Right lung (tissue), 5 donors: ENCODE data around the gene SLC8B1. TPM values are rescaled to one million over a fixed set of nuclear protein-coding genes. Genes with fewer than 3 reads are reported as not detected.

Experiments
- DNase-seq, 2 donors: peaks; one replicate each; pipeline ENCODE4 v3.0.0-alpha.2; 2013
- polyA plus RNA-seq, 5 donors: library from polyadenylated mRNA; unstranded; fragments of 120-200 nt; gene quantifications; one replicate each; pipeline versions ENCODE4 v1.2.1 to v1.2.3, GENCODE V29; 2013; ENCODE audit warnings: inconsistent platforms in 1 of 5, low replicate concordance in 1 of 5; ENCODE audit not compliant: insufficient read length in 5 of 5, insufficient read depth in 1 of 5

The SLC8B1 gene
- polyA plus RNA-seq, 5 donors: 10.5 to 16.8 (median 14.5) TPM

DNA sequence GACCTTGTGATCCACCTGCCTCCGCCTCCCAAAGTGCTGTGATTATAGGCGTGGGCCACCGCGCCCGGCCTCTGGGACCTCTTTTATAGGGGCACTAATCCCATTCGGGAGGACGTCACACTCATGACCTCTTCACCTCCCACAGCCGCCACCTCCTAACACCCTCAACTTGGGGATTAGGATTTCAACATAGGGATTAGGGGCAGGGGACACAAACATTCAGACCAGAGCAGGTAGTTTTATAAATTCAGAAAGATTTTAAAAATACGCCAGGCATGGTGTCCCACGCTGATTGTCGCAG, 64.2 kb downstream of the SLC8B1 start:
- DNase-seq: no peak

GRCh38 chr12:113269257-113269943, 65.5 kb downstream of the SLC8B1 start:
- DNase-seq: no peak

- no peak for DNase-seq
Measured at GRCh38 chr12:113268621-113269020, 66.3 kb downstream of the SLC8B1 start.

- DNase-seq: no peak
Measured at GRCh38 chr12:113268136-113268535, 66.8 kb downstream of the SLC8B1 start.

DNA sequence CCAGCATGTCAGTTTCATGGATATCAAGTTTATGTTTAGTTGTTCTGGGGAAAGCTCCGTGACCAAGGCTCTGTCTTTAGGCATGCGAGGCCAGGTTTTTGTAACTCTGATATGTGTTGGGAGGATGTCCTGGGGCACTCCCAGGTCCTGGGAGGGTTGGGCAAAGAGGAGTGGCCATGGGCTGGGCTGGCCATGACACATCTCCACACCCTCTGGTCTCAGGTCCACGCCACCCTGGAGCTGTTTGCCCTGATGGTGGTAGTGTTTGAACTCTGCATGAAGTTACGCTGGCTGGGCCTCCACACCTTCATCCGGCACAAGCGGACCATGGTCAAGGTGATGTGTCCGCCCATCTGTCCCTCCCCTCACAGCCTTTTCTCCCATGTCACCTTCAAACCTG, 67.3 kb downstream of the SLC8B1 start:
- no peak for DNase-seq

- no peak for DNase-seq
Measured at GRCh38 chr12:113266106-113266895, 68.6 kb downstream of the SLC8B1 start.

GRCh38 chr12:113263431-113263963, 71.4 kb downstream of the SLC8B1 start:
- no peak for DNase-seq

- no peak for DNase-seq
Measured at GRCh38 chr12:113262710-113263109, 72.2 kb downstream of the SLC8B1 start.

DNA sequence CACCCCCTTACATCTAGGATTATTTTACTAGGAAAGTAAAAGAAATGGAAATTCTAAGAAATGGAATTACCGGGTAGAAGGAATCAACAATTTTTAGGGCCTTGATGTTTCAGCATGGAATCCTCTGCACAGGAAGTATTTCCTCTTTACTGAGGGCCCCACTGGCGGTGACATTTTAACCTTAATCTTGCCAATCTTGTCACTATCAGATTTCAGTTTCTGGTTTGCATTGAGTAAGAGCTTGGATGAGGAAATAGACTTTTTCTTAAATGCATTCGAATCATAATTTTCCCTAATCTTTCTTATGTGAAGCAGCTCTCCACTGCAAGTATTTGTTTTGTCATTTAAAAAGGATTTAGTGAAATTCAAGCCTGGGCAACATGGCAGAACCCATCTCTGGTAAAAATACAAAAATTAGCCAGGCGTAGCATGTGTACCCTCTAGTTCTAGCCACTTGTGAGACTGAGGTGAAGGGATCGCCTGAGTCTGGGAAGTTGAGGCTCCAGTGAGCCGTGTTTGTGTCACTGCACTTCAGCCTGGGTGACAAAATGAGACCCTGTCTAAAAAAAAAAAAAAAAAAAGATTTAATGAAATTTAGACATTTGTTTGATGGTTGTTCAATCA, 73.0 kb downstream of the SLC8B1 start:
- DNase-seq: no peak

DNA sequence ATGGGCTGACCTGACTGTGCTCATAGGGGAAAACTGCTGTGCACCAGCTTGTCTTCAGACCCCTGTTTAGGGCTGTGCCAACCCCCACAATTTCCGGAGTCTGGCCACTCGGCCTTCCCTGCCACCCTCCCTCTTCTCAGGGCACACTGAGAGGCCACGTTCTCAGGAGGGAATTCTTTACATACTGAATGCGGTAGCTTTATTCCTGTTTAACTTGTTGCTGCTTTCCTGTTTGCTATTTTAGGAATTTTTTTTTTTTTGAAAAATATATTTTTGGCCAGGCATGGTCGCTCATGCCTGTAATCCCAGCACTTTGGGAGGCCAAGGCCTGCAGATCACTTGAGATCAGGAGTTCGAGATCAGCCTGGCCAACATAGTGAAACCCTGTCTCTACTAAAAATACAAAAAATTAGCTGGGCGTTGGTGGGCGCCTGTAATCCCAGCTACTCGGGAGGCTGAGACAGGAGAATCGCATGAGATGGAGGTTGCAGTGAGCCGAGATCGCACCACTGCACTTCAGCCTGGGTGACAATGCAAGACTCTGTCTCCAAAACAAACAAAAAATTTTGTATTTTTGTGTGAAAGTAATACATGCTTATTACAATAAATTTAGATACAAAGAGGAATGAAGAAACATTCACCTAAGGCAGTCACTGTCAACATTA, 74.1 kb downstream of the SLC8B1 start:
- DNase-seq: no peak

GRCh38 chr12:113260127-113260526, 74.8 kb downstream of the SLC8B1 start:
- no peak for DNase-seq

- no peak for DNase-seq
Measured at GRCh38 chr12:113257564-113257963, 77.3 kb downstream of the SLC8B1 start.

- no peak for DNase-seq
Measured at GRCh38 chr12:113254298-113254697, 80.6 kb downstream of the SLC8B1 start.

- no peak for DNase-seq
Measured at GRCh38 chr12:113253532-113254285, 81.2 kb downstream of the SLC8B1 start.

- no peak for DNase-seq
Measured at GRCh38 chr12:113252494-113252893, 82.4 kb downstream of the SLC8B1 start.

DNA sequence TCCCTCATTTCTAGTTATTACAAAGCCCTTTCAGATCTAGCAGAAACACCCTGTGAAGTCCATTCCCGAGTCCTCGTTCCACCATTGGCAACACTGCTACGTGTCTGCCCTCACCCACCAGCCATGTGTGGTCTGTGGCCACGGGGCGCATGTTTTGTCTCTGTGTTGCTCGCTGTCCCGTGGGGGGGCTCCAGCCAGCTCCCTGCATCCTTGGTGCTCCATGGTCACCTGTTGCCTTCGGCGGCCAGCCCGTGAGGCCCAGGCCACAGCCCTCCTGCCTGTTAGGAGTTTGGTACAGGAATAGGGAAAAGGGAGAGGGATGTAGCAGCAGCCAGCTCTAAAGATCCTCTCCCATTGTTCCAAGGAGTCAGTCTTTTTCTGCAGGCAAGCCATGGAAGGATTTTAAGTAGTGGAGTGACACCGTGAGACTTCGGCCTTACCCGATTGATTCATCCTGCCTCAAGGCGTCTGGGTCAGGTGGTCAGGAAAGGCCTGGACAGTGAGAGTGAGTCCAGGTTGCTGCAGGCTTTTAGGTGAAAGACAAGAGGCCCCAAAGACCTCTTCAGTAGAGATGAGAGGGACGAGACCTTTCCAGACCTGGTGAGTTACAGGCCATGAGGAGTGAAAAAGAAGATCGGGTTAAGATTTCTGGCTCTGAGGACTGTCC, 83.4 kb downstream of the SLC8B1 start:
- no peak for DNase-seq

- DNase-seq: no peak
Measured at GRCh38 chr12:113250045-113250444, 84.9 kb downstream of the SLC8B1 start.

DNA sequence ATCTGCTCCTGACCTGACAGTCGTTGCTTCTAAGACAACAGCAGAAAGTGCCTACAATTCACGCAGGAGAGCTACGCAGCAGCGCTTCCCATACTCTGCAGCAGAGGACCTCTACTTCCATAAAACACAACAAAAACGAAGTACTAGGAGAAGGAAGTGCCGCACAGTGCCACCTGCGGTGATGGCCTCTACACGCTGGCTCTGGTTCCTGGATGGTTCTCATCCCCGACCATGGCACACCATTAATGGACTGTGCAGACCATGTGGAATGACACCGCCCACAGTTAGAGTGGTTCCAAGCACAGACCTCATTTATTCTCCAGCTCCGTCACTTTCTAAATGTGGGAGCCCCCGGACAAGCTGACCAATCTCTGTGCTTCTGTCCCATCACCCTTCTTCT, 85.4 kb downstream of the SLC8B1 start:
- no peak for DNase-seq

DNA sequence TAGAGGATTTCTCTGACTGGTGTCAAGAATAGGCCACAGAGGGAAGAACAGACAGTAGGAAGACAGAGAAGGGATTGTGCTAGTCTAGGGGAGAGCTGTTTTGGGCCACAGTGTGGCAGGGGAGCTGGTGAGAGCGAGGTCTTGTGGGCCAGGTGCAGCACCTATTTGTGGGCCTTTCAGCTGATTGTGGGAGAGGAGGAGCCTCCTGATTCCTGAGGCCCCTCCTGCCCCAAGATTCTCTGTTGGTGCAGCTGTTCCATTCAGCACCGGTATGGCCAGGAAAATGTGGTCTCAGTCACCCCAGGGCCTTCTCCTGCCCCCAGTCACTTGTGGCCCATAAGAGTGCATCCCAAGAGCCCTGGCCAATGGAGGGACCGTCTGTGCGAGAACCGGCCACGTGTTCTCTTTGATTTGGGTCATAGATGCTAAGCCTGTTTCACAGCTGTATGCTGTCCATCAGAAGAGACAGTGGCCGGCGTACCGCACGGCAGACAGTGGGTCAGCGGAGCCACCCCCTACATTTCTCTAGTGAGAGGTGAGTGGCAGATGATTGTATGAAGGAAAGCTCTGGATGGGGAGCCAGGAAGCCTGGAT, 86.0 kb downstream of the SLC8B1 start:
- no peak for DNase-seq
